GDM1 (cell line): Measurements from ENCODE around the gene PCDH11X.
"Not testable (repeated sequence)": the region's sequence is repeated elsewhere in the genome, so short reads cannot be mapped to it uniquely, and the experiment has no call there.

Experiments
- DNase-seq: peaks from one replicate; lab custom pipeline; 2025; lab: John Stamatoyannopoulos, UW

PCDH11X gene

GRCh38 chrX:91779135-91779534, at the start of gene PCDH11X:
TSS of gene PCDH11X (plus strand) at chrX:91779375. CDS start at chrX:91835505, 56,130 bp downstream.
- DNase-seq: not testable (repeated sequence)

GRCh38 chrX:91747446-91747845, 31.7 kb upstream of the PCDH11X start:
- not testable (repeated sequence) for DNase-seq

- DNase-seq: not testable (repeated sequence)
Observed at GRCh38 chrX:91753022-91753421, 26.2 kb upstream of the PCDH11X start.

- DNase-seq: not testable (repeated sequence)
Observed at GRCh38 chrX:91770619-91771488, 8.3 kb upstream of the PCDH11X start.

GRCh38 chrX:91773943-91774342, 5.2 kb upstream of the PCDH11X start:
- DNase-seq: not testable (repeated sequence)

- not testable (repeated sequence) for DNase-seq
Observed at GRCh38 chrX:91780008-91780407, 833 bp downstream of the PCDH11X start.

GRCh38 chrX:91780698-91781097, 1.5 kb downstream of the PCDH11X start:
- DNase-seq: not testable (repeated sequence)

- not testable (repeated sequence) for DNase-seq
Observed at GRCh38 chrX:91781553-91782298, 2.6 kb downstream of the PCDH11X start.

GRCh38 chrX:91782825-91783224, 3.6 kb downstream of the PCDH11X start:
- DNase-seq: not testable (repeated sequence)

GRCh38 chrX:91817537-91817936, 38.4 kb downstream of the PCDH11X start:
- DNase-seq: not testable (repeated sequence)

GRCh38 chrX:91825321-91825720, 46.1 kb downstream of the PCDH11X start:
- DNase-seq: not testable (repeated sequence)
